ENCODE measurements around the gene MSMP.

DNA sequence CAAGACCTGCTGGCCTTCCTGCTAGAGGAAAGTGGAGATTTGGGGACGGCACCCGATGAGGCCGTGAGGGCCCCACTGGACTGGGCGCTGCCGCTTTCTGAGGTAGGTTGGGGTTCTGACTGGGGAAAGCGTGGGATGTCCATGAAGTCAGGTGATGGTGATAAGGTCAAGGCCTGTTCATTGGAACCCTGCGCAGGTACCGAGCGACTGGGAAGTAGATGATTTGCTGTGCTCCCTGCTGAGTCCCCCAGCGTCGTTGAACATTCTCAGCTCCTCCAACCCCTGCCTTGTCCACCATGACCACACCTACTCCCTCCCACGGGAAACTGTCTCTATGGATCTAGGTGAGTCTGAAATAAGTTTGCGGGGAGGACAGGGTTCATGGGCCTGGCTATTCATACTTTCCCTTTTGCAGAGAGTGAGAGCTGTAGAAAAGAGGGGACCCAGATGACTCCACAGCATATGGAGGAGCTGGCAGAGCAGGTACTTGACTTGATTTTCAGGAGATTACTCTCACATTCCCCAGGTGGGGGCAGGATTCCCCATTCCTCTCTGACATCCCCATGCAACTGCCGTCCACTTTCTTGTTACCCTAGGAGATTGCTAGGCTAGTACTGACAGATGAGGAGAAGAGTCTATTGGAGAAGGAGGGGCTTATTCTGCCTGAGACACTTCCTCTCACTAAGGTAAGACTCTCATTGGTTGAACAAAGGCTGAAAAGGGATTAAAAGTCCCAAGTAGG, 21.1 kb downstream of the MSMP start:
- TF ChIP-seq, protein P1, sequence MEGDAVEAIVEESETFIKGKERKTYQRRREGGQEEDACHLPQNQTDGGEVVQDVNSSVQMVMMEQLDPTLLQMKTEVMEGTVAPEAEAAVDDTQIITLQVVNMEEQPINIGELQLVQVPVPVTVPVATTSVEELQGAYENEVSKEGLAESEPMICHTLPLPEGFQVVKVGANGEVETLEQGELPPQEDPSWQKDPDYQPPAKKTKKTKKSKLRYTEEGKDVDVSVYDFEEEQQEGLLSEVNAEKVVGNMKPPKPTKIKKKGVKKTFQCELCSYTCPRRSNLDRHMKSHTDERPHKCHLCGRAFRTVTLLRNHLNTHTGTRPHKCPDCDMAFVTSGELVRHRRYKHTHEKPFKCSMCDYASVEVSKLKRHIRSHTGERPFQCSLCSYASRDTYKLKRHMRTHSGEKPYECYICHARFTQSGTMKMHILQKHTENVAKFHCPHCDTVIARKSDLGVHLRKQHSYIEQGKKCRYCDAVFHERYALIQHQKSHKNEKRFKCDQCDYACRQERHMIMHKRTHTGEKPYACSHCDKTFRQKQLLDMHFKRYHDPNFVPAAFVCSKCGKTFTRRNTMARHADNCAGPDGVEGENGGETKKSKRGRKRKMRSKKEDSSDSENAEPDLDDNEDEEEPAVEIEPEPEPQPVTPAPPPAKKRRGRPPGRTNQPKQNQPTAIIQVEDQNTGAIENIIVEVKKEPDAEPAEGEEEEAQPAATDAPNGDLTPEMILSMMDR (conservative IDR thresholded peaks at IDR 0.05 in 1 of 2, IDR thresholded peaks at IDR 0.05 in 1 of 2; ENCODE audit: low read depth in 1 of 2, low read length in 2 of 2) = no peak
- no peak for TF ChIP-seq EZH2 (IDR thresholded peaks at IDR 0.05; ENCODE audit: low read length, missing control alignments)
